HCT116 (cell line): ENCODE measurements around the gene RNASET2. TPM values are rescaled to one million over a fixed set of nuclear protein-coding genes. Genes with fewer than 3 reads are reported as not detected.

Experiments
- ATAC-seq: fragments of 200-7000 bp; cut with Tn5 transposase; 2 replicates; pipeline ENCODE4 v1.9.1; 2020; ENCODE audit warnings: mild to moderate bottlenecking, moderate library complexity
- BruUV-seq: library from RNA; stranded (reverse); fragments of 400-500 nt; replicated peaks from 2 replicates; lab custom pipeline; 2021; lab: Mats Ljungman, UMichigan
- CTCF ChIA-PET: fragments of 300-600 bp; sonication (Branson Sonifier 250); formaldehyde crosslinking; loops from one replicate; lab custom pipeline; 2021; ENCODE audit warnings: antibody characterized with exemption; lab: Charles Lee
- POLR2A ChIA-PET: fragments of 300-600, 350-600 bp; sonication (Branson Sonifier 250); formaldehyde crosslinking; loops from one replicate; lab custom pipeline; 2021; ENCODE audit warnings: antibody characterized with exemption; lab: Charles Lee
- RAD21 ChIA-PET, 2 experiments: fragments of 300-600 bp; sonication (Branson Sonifier 250); formaldehyde crosslinking; loops; one replicate each; lab custom pipeline; 2023; ENCODE audit warnings: low total read pairs in 2 of 2; ENCODE audit not compliant: uncharacterized antibody in 2 of 2, unreplicated experiment in 2 of 2, low non-redundant PET in 1 of 2; lab: Charles Lee
- DNase-seq: peaks from one replicate; pipeline ENCODE4 v3.0.0-alpha.2; 2010; ENCODE audit warnings: low read depth, low spot score
- H2AFZ ChIP-seq: fragments of 200-600 bp; shearing (Covaris generic), sonication (generic); 2 replicates; pipeline ENCODE4 v1.6.1; 2017; ENCODE audit warnings: low read depth, mixed run types, mixed read lengths, antibody characterized with exemption, low read length; ENCODE audit not compliant: poor library complexity, severe bottlenecking
- H3K27ac ChIP-seq: 2 replicates; pipeline ENCODE4 v1.5.1; 2012; ENCODE audit warnings: low read depth, low read length
- H3K27me3 ChIP-seq: fragments of 200-600 bp; sonication (generic); 2 replicates; pipeline ENCODE4 v1.6.1; 2016; ENCODE audit warnings: mixed run types, low read length, mixed read lengths; ENCODE audit not compliant: insufficient read depth
- H3K36me3 ChIP-seq, 2 experiments: fragments of 200-500 bp in 1 of 2; fragments of 200-600 bp in 1 of 2; sonication (Bioruptor generic) in 1 of 2; sonication (generic) in 1 of 2; 2 replicates each; pipeline versions ENCODE4 v1.5.1 to v1.6.1; 2014 to 2016; ENCODE audit warnings: low read length in 2 of 2, inconsistent platforms in 1 of 2, mixed read lengths in 1 of 2, mixed run types in 1 of 2; ENCODE audit not compliant: insufficient read depth in 2 of 2, control insufficient read depth in 1 of 2
- H3K4me1 ChIP-seq, 2 experiments: fragments of 200-600 bp in 1 of 2; sonication (generic) in 1 of 2; 2 replicates each; pipeline versions ENCODE4 v1.5.1 to v1.6.1; 2012 to 2017; ENCODE audit warnings: low read length in 2 of 2, inconsistent platforms in 1 of 2, mild to moderate bottlenecking in 1 of 2, mixed read lengths in 1 of 2, mixed run types in 1 of 2, moderate library complexity in 1 of 2; ENCODE audit not compliant: insufficient read depth in 2 of 2, control insufficient read depth in 1 of 2
- H3K4me2 ChIP-seq: fragments of 200-600 bp; sonication (generic); 2 replicates; pipeline ENCODE4 v1.6.1; 2017; ENCODE audit warnings: mixed run types, low read length, mixed read lengths
- H3K4me3 ChIP-seq, 2 experiments: fragments of 200-600 bp in 1 of 2; sonication (generic) in 1 of 2; replicated peaks in 1 of 2; 2 replicates each; pipeline ENCODE4 v1.5.1; 2011 to 2016; ENCODE audit warnings: low read length in 2 of 2, control low read depth in 1 of 2, low read depth in 1 of 2, mild to moderate bottlenecking in 1 of 2, mixed read lengths in 1 of 2, mixed run types in 1 of 2
- H3K79me2 ChIP-seq: fragments of 200-600 bp; sonication (generic); 2 replicates; pipeline ENCODE4 v1.6.1; 2017; ENCODE audit warnings: mild to moderate bottlenecking, mixed run types, low read length, moderate library complexity, mixed read lengths; ENCODE audit not compliant: insufficient read depth
- H3K9ac ChIP-seq: fragments of 200-600 bp; sonication (generic); 2 replicates; pipeline ENCODE4 v1.6.1; 2016; ENCODE audit warnings: low read length, mixed read lengths
- H3K9me2 ChIP-seq: fragments of 200-600 bp; sonication (generic), shearing (Covaris generic); 2 replicates; pipeline ENCODE4 v1.6.1; 2017; ENCODE audit warnings: mixed run types, mild to moderate bottlenecking, moderate library complexity; ENCODE audit not compliant: insufficient read depth
- H3K9me3 ChIP-seq, 2 experiments: fragments of 200-500 bp in 1 of 2; fragments of 200-600 bp in 1 of 2; sonication (Bioruptor generic) in 1 of 2; sonication (generic) in 1 of 2; 2 replicates each; pipeline ENCODE4 v1.6.1; 2014 to 2017; ENCODE audit warnings: low read length in 2 of 2, mixed read lengths in 2 of 2, inconsistent platforms in 1 of 2, low read depth in 1 of 2, mild to moderate bottlenecking in 1 of 2, mixed run types in 1 of 2, moderate library complexity in 1 of 2; ENCODE audit not compliant: control insufficient read depth in 1 of 2, insufficient read depth in 1 of 2
- H4K20me1 ChIP-seq: fragments of 200-600 bp; sonication (generic), shearing (Covaris generic); 2 replicates; pipeline ENCODE4 v1.6.1; 2017; ENCODE audit warnings: mixed run types, mild to moderate bottlenecking, moderate library complexity; ENCODE audit not compliant: insufficient read depth
- CBX3 ChIP-seq: IDR thresholded peaks from 2 replicates; pipeline ENCODE4 v1.6.1; 2012; ENCODE audit warnings: low read depth
- CEBPB ChIP-seq: IDR thresholded peaks from 2 replicates; pipeline ENCODE4 v1.6.1; 2012; ENCODE audit warnings: low read depth
- EGR1 ChIP-seq: IDR thresholded peaks from 2 replicates; pipeline ENCODE4 v1.6.1; 2012; ENCODE audit warnings: low read depth
- ELF1 ChIP-seq: IDR thresholded peaks from 2 replicates; pipeline ENCODE4 v1.6.1; 2012; ENCODE audit warnings: low read depth, borderline replicate concordance
- EZH2 ChIP-seq: fragments of 200-600 bp; sonication (generic); IDR thresholded peaks from 2 replicates; pipeline ENCODE4 v1.6.1; 2017; ENCODE audit warnings: antibody characterized with exemption, mixed run types
- EZH2phosphoT487 ChIP-seq: fragments of 200-600 bp; IDR thresholded peaks from 2 replicates; pipeline ENCODE4 v1.6.1; 2018; ENCODE audit warnings: antibody characterized with exemption, borderline replicate concordance
- FOSL1 ChIP-seq: IDR thresholded peaks from 2 replicates; pipeline ENCODE4 v1.6.1; 2012; ENCODE audit warnings: low read depth
- POLR2AphosphoS5 ChIP-seq: IDR thresholded peaks from 2 replicates; pipeline ENCODE4 v1.6.1; 2011; ENCODE audit warnings: mild to moderate bottlenecking, low read depth, low read length, moderate library complexity
- SRF ChIP-seq: IDR thresholded peaks from 2 replicates; pipeline ENCODE4 v1.6.1; 2012; ENCODE audit warnings: low read depth
- YY1 ChIP-seq: IDR thresholded peaks from 2 replicates; pipeline ENCODE4 v1.6.1; 2011; ENCODE audit warnings: low read length, low read depth, moderate library complexity, mild to moderate bottlenecking; ENCODE audit not compliant: insufficient replicate concordance; ENCODE audit errors: extremely low read depth
- intact Hi-C: fragments of 100-400 bp; cut with micrococcal nuclease; formaldehyde crosslinking; loops from 2 replicates; pipeline ENCODE4 v1.10.0; 2022
- total RNA-seq: library from RNA; stranded (reverse); gene quantifications from one replicate; pipeline ENCODE4 v1.2.1, GENCODE V29; 2021; ENCODE audit not compliant: unreplicated experiment
- TF ChIP-seq, protein P1 (sequence below): IDR thresholded peaks from 2 replicates; pipeline ENCODE4 v1.6.1; 2012
- TF ChIP-seq, protein P2 (sequence below): IDR thresholded peaks from 2 replicates; pipeline ENCODE4 v1.6.1; 2012; ENCODE audit warnings: low read depth

Gene RNASET2
- total RNA-seq, 1 experiment from 2014 or later = 32.8 TPM

DNA sequence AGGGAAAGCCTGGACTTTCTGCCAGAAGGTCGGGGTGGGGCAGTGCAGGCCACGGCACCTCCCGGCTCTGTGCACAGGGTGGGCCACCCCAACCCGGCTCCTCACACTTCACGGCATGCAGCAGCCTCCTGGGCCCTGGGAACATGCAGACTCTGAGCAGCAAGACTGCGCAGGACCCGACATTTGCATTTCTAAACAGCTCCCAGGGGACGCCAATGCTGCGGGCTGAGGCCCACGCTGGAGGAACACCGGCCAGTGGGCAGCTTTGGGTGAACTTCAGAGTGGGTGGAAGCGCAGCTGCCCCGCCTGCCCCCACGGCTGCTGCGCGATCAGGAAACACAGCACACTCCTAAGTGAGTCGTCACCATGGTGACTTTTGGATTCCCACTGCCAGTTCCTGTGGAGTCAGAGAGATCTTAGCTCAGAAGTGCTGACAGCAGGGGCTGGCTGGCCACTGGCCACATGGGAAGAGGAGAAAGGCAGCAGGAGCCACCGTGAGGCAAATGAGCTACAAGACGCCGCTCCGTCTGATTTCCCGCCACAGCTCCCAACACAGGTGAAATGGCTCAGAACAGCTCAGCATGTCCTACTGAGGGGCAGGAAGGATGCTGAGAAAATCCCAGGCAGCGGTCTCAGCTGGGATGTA, 52.1 kb downstream of the RNASET2 start:
- POLR2A ChIA-PET = no interaction called here
- Histone ChIP-seq H3K4me3 (no peak overlapping the region), H3K4me2 (no peak overlapping the region), H3K27ac (no peak overlapping the region), H3K27me3 (no peaks in the 10 kb centered on the region), H2AFZ (no peak overlapping the region), H3K79me2 (no peaks in the 10 kb centered on the region), H4K20me1 (no peaks in the 10 kb centered on the region), H3K36me3 (no peaks in the 10 kb centered on the region), H3K9ac (no peak overlapping the region), H3K9me3 (no peaks in the 10 kb centered on the region), H3K9me2 (no peaks in the 10 kb centered on the region), H3K4me1 (no peaks in the 10 kb centered on the region)
- no TSS peak for BruUV-seq
- RAD21 ChIA-PET = no interaction called here
- intact Hi-C loops = no loop called here
- DNase-seq (no peak), ATAC-seq (no peak)
- CTCF ChIA-PET = no interaction called here
- no peak for TF ChIP-seq YY1
- TF ChIP-seq FOSL1 = no peak
- TF ChIP-seq, protein P1, sequence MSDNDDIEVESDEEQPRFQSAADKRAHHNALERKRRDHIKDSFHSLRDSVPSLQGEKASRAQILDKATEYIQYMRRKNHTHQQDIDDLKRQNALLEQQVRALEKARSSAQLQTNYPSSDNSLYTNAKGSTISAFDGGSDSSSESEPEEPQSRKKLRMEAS = no peak
- TF ChIP-seq EZH2phosphoT487 = no peak
- no peak for TF ChIP-seq POLR2AphosphoS5
- no peak for TF ChIP-seq ELF1
- no peak for TF ChIP-seq EZH2

DNA sequence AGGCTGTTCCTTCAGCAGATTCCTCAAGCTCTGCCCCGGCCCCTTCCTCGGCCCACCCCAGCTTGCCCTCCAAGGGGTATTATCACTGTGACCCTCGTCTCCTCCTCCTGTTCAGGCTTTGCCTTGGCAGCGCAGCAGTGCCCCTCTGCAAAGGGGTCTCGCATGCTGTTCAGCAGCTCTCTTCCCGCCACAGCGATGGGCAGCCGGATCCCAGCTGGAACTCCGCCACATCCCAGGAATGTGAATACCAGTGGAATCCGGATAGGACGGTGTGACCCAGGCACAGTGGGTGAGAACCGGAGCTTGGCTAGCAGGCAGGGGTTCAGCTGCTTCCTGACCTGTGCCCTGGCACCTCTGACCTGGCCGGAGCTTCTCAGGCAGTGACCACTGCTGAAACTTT, 52.9 kb downstream of the RNASET2 start:
- no peak for DNase-seq
- Histone ChIP-seq H3K9me3 (no peaks in the 10 kb centered on the region), H3K79me2 (no peaks in the 10 kb centered on the region), H3K36me3 (no peaks in the 10 kb centered on the region), H3K27me3 (no peaks in the 10 kb centered on the region), H4K20me1 (no peaks in the 10 kb centered on the region), H3K4me3 (no peak overlapping the region), H3K27ac (no peak overlapping the region), H3K9me2 (no peaks in the 10 kb centered on the region), H3K4me2 (no peak overlapping the region), H3K4me1 (no peaks in the 10 kb centered on the region), H3K9ac (no peak overlapping the region), H2AFZ (no peak overlapping the region)
- no peak for ATAC-seq
- CTCF ChIA-PET = no interaction called here
- TF ChIP-seq, protein P2, sequence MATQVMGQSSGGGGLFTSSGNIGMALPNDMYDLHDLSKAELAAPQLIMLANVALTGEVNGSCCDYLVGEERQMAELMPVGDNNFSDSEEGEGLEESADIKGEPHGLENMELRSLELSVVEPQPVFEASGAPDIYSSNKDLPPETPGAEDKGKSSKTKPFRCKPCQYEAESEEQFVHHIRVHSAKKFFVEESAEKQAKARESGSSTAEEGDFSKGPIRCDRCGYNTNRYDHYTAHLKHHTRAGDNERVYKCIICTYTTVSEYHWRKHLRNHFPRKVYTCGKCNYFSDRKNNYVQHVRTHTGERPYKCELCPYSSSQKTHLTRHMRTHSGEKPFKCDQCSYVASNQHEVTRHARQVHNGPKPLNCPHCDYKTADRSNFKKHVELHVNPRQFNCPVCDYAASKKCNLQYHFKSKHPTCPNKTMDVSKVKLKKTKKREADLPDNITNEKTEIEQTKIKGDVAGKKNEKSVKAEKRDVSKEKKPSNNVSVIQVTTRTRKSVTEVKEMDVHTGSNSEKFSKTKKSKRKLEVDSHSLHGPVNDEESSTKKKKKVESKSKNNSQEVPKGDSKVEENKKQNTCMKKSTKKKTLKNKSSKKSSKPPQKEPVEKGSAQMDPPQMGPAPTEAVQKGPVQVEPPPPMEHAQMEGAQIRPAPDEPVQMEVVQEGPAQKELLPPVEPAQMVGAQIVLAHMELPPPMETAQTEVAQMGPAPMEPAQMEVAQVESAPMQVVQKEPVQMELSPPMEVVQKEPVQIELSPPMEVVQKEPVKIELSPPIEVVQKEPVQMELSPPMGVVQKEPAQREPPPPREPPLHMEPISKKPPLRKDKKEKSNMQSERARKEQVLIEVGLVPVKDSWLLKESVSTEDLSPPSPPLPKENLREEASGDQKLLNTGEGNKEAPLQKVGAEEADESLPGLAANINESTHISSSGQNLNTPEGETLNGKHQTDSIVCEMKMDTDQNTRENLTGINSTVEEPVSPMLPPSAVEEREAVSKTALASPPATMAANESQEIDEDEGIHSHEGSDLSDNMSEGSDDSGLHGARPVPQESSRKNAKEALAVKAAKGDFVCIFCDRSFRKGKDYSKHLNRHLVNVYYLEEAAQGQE = no peak
- TF ChIP-seq, protein P1 = no peak
- no peak for TF ChIP-seq CEBPB
- TF ChIP-seq EZH2phosphoT487 = no peak
- no peak for TF ChIP-seq ELF1
- TF ChIP-seq SRF = no peak
- TF ChIP-seq EGR1 = no peak
- no peak for TF ChIP-seq CBX3
- no peak for TF ChIP-seq EZH2
- intact Hi-C loops = no loop called here
- RAD21 ChIA-PET = no interaction called here
- POLR2A ChIA-PET = no interaction called here
- no TSS peak for BruUV-seq
